Mucosa of descending colon (tissue), 3 donors: ENCODE results near the gene MYO3B. TPM values are rescaled to one million over a fixed set of nuclear protein-coding genes. Genes with fewer than 3 reads are reported as not detected.
"Not testable (repeated sequence)": the region's sequence is repeated elsewhere in the genome, so short reads cannot be mapped to it uniquely, and the experiment has no call there.

Experiments used
- ATAC-seq: fragments of 200-7000 bp; cut with Tn5 transposase; one replicate; pipeline ENCODE4 v1.9.1; 2020; ENCODE audit warnings: mild to moderate bottlenecking, moderate library complexity
- DNase-seq, 3 donors: peaks; one replicate each; pipeline ENCODE4 v3.0.0-alpha.2; 2020
- H3K36me3 ChIP-seq: fragments of 200-600 bp; one replicate; pipeline ENCODE4 v1.8.0; 2021; ENCODE audit warnings: low read depth, mild to moderate bottlenecking
- H3K4me1 ChIP-seq: fragments of 200-600 bp; one replicate; pipeline ENCODE4 v1.8.0; 2021; ENCODE audit warnings: low read depth, mild to moderate bottlenecking
- H3K4me3 ChIP-seq: fragments of 200-600 bp; one replicate; pipeline ENCODE4 v1.8.0; 2021; ENCODE audit warnings: mild to moderate bottlenecking
- H3K9me3 ChIP-seq: fragments of 200-600 bp; one replicate; pipeline ENCODE4 v1.8.0; 2021; ENCODE audit warnings: mild to moderate bottlenecking
- intact Hi-C, 2 donors: fragments of 100-400 bp; cut with DNase I in 1 of 2; cut with micrococcal nuclease in 1 of 2; formaldehyde crosslinking; loops; one replicate each; pipeline versions ENCODE4 v1.11.0 to v1.11.1; 2022; cut with DNase I, micrococcal nuclease
- total RNA-seq, 3 donors: library from RNA; stranded (reverse); fragmentation: NEBNext Ultra II Directional in 2 of 3; extraction: Animal tissue kit (Norgen Biotek cat#: 25700) in 2 of 3; gene quantifications; one replicate each; pipeline versions ENCODE4 v1.2.1 to v1.2.4, GENCODE V29; 2021 to 2023
- TF ChIP-seq, protein P1 (sequence below): fragments of 200-600 bp; IDR thresholded peaks from one replicate; pipeline ENCODE4 v1.8.0; 2022; ENCODE audit warnings: antibody characterized with exemption, mild to moderate bottlenecking
- donor health status: DM: no; HTN: no; CAD: no; lungs with moderate emphysema.
- donor health status: DM: no; HTN: no; CAD: no.
- donor health status: DM: no; HTN: yes; CAD: no.

MYO3B gene
- total RNA-seq, 3 donors from 2014 or later = 0.06 to 0.39 (median 0.09) TPM

DNA sequence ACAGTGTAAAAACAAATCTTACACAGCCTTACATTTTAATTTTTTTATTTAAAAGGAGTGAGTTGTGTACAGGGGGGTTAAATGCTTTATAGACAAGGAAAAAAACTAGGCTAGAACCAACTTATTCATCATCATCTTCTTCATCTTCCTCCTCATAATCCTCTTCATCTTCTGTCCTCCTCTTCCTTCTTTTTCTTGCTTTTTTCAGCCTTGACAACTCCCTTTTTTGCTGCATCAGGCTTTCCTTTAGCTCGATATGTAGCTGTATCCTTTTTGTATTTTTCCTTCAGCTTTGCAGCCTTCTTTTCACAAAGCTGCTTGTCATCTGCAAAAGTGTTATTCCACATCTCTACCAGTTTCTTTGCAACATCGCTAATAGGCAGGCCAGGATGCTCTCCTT is 423.5 kb downstream of the MYO3B start:
- Histone ChIP-seq H3K4me3 (no peak overlapping the region), H3K4me1 (no peaks in the 10 kb centered on the region), H3K9me3 (no peaks in the 10 kb centered on the region), H3K36me3 (no peaks in the 10 kb centered on the region)
- TF ChIP-seq, protein P1, sequence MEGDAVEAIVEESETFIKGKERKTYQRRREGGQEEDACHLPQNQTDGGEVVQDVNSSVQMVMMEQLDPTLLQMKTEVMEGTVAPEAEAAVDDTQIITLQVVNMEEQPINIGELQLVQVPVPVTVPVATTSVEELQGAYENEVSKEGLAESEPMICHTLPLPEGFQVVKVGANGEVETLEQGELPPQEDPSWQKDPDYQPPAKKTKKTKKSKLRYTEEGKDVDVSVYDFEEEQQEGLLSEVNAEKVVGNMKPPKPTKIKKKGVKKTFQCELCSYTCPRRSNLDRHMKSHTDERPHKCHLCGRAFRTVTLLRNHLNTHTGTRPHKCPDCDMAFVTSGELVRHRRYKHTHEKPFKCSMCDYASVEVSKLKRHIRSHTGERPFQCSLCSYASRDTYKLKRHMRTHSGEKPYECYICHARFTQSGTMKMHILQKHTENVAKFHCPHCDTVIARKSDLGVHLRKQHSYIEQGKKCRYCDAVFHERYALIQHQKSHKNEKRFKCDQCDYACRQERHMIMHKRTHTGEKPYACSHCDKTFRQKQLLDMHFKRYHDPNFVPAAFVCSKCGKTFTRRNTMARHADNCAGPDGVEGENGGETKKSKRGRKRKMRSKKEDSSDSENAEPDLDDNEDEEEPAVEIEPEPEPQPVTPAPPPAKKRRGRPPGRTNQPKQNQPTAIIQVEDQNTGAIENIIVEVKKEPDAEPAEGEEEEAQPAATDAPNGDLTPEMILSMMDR = no peak
- intact Hi-C loops = no loop called here
- no peak for ATAC-seq
- DNase-seq = no peak

GRCh38 chr2:170605862-170606261 is 427.9 kb downstream of the MYO3B start:
- intact Hi-C loops = no loop called here
- no peak overlapping the region for H3K4me3 ChIP-seq
- TF ChIP-seq, protein P1 = no peak
- no peak for ATAC-seq
- no peaks in the 10 kb centered on the region for H3K4me1 ChIP-seq
- H3K9me3 ChIP-seq = no peaks in the 10 kb centered on the region
- DNase-seq = no peak
- no peaks in the 10 kb centered on the region for H3K36me3 ChIP-seq

GRCh38 chr2:170607171-170607570 is 429.2 kb downstream of the MYO3B start:
- TF ChIP-seq, protein P1 = no peak
- ATAC-seq (no peak), DNase-seq (no peak)
- intact Hi-C loops = no loop called here
- Histone ChIP-seq H3K9me3 (no peaks in the 10 kb centered on the region), H3K4me1 (no peaks in the 10 kb centered on the region), H3K36me3 (no peaks in the 10 kb centered on the region), H3K4me3 (no peak overlapping the region)

DNA sequence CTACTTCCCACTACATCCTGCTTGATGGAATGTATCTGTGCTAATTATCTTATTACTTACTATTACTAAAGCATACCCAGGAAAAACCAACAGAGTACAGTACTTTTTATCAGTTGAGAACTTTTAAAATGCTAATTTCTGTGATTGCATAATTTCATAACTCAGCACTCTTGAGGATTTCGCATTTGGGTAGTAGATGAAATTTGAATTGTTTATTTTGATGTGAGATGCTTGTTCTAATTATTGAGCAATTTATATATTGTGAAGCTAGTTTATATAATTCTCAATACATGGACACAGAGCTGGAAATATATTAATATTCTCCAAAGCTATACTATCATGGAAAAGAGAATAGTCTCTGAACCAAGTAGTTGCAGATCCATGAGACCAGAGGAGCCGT is 432.7 kb downstream of the MYO3B start:
- TF ChIP-seq, protein P1 = no peak
- intact Hi-C loops = no loop called here
- no peak overlapping the region for H3K4me3 ChIP-seq

DNA sequence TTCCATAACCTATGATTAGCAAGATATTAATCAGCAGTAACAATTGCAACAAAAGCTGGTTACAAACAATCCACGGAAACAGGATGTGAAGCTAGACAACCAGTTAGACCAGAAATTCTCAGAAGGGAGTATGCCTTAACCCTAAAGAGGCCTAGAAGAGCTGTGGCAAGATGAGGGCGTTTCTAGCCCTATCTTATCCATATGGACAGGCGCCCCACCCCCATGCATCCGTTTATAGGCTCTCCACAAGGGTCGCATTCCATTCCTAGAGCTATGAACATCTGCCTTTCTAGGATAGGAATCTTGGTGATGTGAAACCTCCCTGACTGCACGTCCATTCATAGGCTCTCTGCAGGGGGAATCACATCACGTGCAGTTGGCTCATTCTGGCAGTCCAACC is 441.0 kb downstream of the MYO3B start:
- ATAC-seq, H3K4me1 ChIP-seq, DNase-seq, H3K36me3 ChIP-seq, H3K9me3 ChIP-seq, H3K4me3 ChIP-seq, intact Hi-C loops: not testable (repeated sequence)

More for the DNA sequence above, 432.7 kb downstream of the MYO3B start:
- Histone ChIP-seq H3K36me3 (no peaks in the 10 kb centered on the region), H3K4me1 (no peaks in the 10 kb centered on the region), H3K9me3 (no peaks in the 10 kb centered on the region)
- DNase-seq (no peak), ATAC-seq (no peak)

- ATAC-seq, H3K4me1 ChIP-seq, DNase-seq, H3K9me3 ChIP-seq, H3K36me3 ChIP-seq, H3K4me3 ChIP-seq, intact Hi-C loops: not testable (repeated sequence)
These were observed 457.1 kb downstream of the MYO3B start for GRCh38 chr2:170635094-170635493.

DNA sequence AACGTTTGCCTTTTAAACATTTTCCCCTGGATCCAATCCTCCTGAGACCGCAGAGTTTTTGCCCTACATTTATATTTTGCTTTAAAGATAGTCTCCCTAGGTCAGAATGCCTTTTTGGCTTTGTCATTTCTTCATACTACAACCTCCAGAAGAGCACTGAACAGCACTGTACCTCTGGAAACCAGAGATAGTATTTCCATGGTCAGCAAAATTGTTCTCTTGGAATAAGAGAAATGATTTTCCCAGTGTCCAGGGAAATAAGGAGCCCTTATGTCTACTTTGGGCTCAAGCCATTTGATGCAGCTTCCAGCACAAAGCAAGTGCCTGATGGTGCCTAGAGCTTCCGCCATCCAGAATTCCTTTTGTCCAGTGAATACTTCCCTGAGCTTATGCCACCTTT is 461.7 kb downstream of the MYO3B start:
- intact Hi-C loops = no loop called here
- no peak overlapping the region for H3K4me3 ChIP-seq
- H3K4me1 ChIP-seq = no peaks in the 10 kb centered on the region
- ATAC-seq (no peak), DNase-seq (no peak)
- H3K36me3 ChIP-seq = no peaks in the 10 kb centered on the region
- TF ChIP-seq, protein P1 = no peak
- no peaks in the 10 kb centered on the region for H3K9me3 ChIP-seq
